Activated effector memory CD4-positive, alpha-beta T cell treated with Interleukin-2 at 50 U/mL for 16 hours (primary cell): ENCODE data around the gene PIK3C2A.

Experiments
- DNase-seq: peaks from one replicate; pipeline ENCODE4 v3.0.0-alpha.2; 2020

Gene PIK3C2A

DNA sequence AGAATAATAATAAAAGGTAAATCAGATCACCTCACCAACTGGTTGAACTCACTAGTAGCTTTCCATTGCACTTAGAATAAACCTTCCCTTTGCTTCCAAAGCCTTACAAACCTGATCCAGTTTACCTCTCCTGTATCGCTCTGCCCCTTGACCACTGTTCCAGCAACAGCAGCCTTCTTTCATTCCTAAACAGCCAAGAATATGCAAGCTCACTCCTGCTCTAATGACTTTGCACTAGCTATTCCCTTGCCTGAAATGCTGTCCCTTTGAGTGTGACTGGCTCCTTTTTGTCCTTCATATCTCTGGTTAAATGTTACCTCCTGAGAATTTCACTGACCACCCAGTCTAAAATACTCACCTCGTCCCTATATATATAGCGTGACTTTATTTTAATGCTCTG is 9.6 kb upstream of the PIK3C2A start:
- DNase-seq: no peak

DNA sequence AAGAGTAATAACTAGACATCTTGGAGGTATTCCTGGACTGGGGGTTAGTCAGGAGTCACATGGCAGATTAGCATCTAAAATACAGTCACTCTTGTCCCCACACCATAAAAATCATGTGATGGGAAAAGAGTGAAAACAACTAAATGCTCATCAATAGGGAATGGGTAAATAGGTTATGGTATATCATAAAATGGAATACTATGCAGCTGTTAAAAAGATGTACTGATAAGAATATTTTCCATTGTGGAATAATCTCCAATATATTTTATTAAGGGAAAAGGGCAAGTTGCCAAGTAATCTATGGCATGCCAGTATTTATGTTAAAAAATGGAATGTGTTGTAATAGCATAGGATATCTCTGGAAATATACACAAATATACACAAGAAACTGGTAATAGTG is 6.6 kb upstream of the PIK3C2A start:
- no peak for DNase-seq

DNA sequence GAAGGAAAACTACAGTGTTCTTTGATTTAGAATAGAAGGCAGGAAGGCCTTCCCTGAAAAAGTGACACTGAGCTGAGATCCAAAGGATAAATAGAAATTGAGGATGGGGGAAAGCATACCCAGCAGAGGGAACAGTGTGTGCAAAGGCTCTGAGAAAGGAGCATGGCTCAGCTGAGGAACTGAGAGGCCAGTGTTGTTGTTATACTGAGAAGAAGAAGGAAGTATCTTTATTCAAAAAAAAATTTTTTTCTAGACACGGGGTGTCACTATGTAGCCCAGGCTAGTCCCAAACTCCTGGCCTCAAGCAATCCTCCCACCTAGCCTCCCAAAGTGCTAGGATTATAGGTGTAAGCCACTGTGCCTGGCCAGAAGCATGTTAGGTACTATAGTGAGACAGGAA is 3.5 kb upstream of the PIK3C2A start:
- DNase-seq: no peak

DNA sequence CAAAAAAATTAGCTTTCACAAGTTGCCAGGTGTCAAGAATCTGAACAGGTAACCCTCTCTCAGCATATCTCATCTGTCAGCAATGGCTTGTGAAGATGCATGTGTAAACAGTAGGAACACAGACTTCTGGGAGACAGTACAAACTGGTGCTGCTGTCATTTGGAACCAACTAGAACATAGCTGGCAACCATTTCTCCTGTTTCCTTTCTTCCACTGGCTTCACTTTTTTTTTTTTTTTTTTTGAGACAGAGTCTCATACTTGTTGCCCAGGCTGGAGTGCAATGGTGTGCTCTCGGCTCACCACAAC is 2.1 kb upstream of the PIK3C2A start:
- DNase-seq: no peak

DNA sequence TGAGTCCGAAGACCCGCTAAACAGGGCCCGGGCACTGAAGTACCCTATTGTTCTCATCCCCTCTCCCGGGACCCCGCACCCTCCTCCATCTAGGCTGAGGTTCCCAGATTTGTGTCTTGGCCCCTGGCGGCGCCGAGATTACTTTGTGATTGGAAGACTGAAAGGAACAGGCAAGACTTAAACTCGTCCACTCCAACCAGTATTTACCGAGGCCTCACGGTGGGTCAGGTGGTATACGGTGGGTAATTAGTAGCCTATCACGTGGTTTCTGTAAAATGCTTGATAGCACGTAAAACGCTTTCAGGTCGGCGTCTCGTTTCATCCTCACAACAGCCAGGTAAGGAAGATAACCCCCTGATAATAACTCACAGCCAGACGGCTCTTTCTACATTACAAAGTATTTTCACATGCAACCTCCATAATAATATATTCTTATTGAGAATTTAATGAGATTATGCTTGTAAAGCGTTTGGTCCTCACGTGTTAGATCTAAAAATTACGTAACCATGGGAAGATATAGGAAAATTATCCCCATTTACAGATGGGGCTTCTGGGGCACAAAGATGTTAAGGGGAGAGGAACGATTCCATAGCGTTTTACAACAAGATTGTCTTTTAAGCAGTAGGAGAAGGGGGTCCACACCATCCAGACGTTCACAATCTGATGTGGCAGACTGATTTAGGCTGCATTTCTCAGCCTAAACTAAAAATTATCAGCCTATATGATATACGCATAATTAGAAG is 642 bp upstream of the PIK3C2A start:
- no peak for DNase-seq

DNA sequence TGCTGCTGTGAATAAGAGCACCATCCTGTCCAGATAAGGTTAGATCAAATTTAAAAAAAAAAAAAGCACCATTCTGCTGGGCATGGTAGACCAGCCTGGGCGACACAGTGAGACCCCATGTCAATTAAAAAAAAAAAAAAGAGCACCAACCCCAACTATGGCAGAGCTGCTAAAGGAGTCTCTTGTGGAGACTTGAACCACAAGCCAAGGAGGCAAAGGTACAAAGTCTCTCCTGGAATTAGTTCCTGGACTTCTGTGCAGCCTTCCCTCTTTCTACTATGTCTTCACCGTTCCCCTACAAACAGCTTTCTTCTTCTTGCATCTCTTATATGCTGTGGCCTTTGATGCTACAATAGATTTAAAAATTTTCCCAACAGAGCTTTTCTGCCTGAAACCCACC is 1.3 kb downstream of the PIK3C2A start:
- no peak for DNase-seq

DNA sequence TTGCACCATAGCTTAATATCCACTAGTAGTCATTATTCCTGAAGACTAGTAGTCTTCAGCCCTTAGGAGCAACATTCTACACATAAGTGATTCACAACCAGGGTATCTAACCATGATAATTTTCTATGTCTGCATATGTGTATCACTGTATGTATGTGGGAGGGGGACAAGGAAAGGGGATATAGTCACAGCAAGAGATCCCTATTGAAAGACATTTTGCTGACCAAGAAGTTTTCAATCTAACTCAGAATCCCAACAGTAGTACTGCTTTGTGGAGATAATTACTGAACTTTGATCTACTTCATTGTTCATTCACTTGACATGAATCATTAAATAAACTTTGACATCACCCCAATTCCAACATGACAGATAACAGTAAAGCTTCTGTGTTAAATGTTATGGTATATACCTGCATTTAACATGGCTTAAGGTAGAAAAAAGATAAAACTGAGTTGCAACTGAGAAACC is 10.3 kb downstream of the PIK3C2A start:
- no peak for DNase-seq

DNA sequence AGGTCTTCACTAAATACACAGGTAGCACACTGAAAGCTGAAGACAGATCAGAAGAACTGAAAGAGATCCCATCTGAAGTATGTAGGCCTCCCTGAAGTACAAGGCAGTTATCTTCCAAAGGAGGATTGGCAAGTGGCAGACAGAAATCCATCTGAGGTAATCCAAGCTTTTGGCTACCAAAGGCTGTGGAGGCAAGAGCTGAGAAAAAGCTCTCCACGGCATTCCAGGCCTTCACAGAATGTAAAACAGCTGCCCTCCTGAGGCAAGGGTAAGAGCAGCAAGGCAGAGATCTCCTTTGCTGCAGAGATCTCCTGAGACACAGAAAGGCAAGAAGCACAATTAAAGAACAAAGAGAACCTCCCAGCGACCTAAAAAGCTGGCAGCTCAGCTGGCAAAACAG is 19.1 kb downstream of the PIK3C2A start:
- no peak for DNase-seq

DNA sequence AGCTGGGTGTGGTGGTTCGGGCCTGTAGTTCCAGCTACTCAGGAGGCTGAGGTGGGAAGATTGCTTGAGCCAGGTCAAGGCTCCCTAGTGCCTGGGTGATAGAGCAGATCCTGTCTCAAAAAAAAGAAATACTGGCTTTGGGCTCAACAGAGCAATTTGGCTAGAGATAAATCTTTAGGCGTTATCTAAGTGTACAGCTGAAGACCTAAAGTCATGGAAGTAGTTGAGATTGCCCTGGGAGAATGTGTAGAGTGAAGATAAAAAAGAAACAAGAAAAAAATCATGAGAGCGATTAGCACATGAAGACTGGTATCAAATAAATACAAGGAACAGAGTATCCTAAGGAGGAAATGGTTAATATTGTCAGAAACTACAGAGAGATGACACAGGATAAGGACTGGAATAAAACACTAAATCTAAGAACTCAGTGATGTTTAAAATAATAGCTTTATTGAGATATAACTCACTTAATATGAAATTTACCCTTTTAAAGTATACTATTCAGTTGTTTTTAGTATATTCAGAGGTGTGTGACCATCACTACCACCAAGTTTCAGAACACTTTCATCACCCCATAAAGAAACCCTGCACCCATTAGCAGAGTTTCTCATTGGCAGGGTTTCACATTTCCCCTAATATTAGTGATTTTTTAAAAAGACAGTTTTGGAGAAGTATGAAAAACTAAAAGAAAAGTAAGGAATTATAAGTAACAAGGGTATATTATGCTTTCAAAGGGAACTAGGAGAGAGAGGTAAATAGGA is 20.7 kb downstream of the PIK3C2A start:
- DNase-seq: no peak

DNA sequence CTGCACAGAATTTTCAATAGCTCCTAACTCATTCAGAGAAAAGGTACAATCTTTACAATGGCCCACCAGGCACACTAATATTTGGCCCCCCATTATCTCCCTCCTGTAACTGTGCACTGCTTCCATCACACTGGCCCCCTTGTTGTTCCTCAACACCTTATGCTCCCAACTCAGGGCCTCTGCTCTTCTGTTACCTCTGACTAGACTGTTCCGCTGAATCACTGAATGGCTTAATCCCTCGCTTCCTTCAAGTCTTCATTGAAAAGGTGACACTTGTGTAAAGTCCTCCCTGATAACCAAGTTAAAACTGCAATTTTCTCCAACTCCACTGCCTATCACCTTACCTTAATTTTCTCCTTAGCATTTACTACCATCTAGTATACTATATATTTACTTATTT is 21.8 kb downstream of the PIK3C2A start:
- no peak for DNase-seq

DNA sequence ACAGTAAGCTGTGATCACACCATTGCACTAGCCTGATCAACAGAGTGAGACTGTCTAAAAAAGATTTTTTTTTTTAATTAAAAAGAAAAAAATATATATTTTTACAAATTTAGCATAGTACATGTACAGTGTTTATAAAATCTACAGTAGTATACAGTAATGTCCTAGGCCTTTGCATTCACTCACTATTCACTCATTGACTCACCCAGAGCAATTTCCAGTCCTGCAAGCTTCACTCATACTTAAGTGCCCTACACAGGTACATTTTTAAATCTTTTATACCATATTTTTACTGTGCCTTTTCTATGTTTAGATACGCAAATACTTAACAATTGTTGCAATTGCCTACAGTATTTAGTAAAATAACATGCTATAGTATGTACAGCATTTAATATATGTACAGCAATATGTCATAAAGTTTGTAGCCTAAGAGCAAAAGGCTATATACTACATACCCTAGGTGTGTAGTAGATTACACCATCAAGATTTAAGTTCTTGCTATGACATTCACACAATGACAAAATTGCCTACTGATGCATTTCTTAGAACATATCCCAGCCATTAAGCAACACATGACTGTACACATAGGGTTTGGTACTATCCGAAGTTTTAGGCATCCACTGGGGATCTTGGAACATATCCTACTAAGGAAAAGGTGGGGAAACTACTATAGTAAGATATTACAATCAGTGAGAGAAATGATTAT is 22.8 kb downstream of the PIK3C2A start:
- DNase-seq: no peak

DNA sequence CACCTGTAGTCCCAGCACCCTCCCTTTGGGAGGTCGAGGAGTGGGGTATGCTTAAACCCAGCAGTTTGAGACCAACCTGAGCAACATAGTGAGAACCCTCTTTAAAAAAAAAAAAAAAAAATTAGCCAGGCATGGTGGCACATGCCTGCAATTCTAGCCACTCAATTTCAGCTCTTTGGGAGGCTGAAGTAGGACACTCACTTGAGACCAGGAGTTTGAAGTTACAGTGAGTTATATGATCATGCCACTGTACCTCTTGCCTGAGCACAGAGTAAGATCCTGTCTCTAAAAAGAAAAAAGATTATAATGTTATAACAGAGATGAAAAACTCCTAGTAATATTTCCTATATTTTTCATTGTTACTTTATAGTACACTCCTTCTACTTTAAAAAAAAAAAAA is 23.9 kb downstream of the PIK3C2A start:
- no peak for DNase-seq

DNA sequence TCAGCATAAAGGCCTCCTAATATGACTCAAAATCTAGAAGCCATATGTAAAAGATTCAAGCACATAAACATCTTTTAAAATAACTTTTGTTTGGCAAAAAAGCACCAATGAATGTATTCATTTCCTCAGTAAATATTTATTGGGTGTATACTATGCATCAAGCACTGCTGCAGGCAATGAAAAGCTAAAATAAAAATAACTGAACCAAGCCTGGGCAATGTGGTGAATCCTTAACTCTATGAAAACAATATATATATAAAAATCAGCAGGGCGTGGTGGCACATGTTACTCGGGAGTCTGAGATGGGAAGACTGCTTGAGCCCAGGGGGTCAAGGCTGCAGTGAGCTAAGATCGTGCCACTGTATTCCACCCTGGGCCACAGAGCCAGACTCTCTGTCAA is 27.8 kb downstream of the PIK3C2A start:
- DNase-seq: no peak

DNA sequence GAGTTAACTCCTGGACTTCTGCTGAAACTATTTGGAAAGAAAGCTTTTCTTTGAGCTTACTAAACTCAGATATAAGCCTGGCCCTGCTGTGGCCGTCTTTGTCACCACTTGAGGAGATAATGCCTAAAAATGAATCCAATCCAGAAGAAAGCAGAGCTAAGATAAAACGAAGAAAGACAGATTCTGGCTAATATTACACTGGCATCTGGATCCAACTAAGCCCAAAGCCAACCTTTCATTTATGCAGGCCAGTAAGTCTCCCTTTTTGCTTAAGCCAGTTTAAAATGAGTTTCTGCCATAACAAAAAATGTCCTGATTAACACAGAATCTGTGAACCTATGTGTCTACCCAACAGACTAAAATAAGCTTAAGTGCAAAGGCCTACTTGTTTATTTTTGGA is 34.5 kb downstream of the PIK3C2A start:
- DNase-seq: no peak

DNA sequence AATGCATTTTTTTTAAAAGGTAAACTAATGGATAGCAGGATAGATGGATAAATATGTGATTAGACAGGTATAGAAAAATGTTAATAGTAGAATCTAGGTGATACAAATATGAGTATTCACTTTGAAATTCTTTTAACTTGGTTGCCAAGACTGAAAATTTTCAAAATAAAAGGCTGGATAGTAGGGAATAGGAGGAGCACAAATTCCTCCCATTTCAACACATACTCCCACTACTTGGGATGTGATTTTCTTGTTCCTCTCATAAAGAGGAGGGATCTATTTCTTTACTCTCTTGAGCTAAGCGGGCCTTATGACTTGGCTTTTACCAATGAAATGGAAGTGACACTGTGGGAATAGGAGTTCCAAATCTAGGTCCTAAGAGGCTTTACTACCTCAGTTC is 35.9 kb downstream of the PIK3C2A start:
- DNase-seq: no peak

DNA sequence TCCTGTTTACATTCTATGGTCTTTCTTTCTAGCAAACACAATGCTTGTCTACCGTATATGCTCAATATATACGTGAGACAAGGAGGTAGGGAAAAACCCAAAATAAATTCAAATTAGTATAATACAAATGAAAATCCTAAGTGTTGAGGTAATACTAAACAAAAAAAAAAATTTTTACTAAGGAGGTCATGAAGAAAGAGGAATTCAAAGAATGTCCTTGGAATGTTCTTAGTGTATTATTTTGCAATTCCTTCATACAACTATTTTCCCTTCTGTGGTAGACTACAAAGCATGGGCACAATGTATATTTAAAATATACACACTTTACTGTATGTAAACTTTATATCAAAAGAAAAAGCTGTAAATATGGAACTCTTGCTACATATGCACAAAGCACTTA is 36.4 kb downstream of the PIK3C2A start:
- DNase-seq: no peak

DNA sequence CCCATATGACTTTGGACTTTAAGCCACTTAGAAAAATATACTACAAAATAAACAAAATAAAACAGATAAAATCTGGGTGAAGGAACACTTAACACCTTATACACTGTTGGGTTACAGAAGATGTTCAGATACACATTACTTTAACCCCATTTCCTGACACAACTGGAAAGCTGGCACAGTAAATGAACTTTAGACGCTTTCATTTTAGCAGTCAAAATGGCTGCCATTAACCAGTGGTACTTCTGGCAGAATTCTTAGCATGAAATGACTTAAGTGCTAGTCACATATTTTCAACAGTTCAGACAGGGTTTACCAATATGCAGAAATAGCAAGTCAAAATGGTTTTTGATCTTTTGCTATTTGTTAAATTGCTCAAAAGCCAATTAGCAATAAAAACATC is 37.9 kb downstream of the PIK3C2A start:
- DNase-seq: no peak

DNA sequence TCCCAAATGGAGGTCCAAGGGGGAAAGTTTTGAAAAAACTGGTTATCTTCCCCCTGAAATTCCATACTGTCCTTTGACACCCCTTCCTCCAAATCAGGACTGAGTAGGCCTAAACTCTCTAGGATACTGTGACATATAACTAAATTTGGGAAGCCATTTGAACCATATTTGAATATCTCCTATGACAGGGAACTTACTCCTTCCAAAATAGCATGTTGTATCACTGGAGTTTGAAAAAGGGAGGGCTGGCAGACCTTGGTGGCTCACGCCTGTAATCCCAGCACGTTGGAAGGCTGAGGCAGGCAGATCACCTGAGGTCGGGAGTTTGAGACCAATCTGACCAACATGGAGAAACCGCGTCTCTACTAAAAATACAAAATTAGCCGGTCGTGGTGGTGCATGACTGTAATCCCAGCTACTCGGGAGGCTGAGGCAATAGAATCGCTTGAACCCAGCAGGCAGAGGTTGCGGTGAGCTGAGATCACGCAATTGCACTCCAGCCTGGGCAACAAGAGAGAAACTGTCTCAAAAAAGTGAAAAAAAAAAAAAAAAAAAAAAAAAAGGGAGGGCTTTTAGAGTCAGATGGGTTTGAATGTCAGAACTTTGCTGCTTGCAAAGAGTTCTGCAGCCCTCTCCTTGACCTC is 42.4 kb downstream of the PIK3C2A start:
- no peak for DNase-seq

DNA sequence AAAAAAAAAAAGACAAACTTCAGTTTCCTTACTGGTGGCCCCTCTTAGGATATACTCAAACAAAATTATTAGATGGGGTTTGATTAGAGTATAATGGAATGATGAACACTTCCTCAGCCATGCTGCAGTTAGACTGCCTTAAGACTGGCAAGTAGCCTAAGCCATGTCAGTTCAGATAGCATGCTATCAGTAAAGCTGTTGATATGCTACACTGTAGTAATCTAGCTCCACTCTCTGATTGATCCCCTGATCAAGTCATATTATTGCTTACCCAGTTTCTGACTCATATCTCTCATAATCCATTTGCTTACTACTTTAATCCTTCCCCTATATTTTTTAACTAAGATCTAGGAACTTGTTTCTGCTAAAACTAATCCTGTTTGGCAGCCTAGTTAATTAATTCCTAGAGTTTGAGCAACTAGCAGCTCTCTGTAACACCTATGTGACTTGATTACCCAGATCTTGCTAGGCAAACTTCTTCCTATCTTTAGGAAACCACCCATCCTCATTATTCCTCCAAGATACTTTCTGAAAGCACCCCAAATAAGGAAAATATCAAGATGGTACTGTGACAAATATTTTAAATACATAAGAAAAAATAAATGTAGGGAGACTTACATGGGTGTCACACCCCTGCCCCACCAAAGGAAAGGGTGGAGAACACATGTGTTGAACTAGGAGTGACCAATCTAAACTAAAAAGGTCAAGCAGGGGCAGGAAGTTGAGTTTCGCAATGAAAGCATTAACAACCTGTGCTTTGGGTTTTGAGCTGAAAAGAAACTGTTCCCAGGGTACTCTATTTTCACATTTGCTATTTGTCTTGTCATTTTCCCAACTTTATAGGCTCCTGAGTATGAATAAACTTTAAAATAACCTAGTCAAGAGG is 43.2 kb downstream of the PIK3C2A start:
- no peak for DNase-seq

DNA sequence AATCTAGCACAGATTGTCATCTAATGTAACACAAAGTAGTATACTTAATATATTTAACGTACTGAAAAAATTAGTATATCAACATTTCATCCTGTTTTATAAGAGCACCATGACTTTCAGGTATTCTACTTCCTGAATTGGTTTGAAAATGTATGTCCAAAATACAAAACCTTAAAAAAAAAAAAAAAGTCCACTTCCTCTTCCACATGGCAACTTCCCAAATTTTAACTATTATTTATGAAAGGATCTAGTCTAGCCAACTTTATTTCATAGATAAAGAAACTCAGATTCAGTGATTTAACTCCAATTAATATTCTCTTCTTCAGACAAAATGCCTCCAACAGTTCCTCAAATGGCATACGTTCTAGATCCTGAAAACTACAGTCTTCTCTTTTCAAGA is 44.0 kb downstream of the PIK3C2A start:
- DNase-seq: no peak

DNA sequence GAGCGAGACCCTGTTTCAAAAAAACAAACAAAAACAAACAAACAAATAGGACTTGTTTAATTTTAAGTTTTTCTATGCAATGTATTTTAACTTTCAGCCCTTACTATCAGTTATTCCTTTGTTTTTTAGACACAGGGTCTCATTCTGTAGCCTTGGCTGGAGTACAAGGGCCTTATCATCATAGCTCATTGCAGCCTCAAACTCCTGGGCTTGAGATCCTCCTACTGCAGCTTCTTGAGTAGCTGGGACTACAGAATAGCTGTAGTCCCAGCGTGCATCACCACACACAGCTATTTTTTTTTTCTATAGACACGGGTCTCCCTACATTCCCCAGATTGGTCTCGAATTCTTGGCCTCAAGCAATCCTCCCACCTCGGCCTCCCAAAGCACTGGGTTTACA is 44.5 kb downstream of the PIK3C2A start:
- no peak for DNase-seq

DNA sequence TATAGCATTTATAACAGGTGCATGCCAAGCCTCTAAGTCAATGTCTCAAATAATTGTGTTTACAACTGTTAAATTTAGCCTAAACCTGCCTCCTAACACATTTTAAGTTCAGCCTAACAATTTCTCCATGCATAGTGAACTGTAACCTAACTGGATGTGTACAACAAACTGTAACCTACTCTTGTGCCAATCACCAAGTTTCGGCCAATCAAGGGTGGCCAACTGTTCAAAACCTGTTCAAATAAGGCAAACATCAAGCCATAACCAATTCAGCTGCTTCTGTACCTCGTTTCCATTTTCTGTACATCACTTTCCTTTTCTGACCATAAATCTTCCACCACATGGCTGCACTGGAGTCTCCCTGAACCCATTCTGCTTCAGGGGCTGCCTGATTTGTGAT is 45.4 kb downstream of the PIK3C2A start:
- DNase-seq: no peak

DNA sequence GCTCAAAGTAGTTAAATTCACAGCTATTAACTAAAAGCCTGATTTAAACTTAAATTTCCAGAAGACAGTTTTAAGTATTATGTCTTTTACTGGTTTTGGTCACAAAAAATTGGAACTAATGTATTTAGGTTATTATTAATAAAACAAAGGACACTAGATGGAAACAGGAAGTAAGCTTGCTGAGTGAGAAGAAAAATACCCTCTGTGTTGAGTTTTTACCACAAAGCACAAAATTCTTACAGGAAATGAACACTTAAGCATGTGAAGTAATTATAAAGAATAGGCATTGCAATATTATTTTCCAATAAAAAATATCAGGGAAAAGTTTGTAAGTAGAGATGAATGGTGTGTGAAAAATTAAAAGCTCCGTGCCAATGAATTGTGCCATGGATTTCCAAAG is 46.3 kb downstream of the PIK3C2A start:
- DNase-seq: no peak
